Transverse colon (tissue), 4 donors: ENCODE results near the gene GMCL1. TPM values are rescaled to one million over a fixed set of nuclear protein-coding genes. Genes with fewer than 3 reads are reported as not detected.

Source experiments
- DNase-seq: peaks from one replicate; pipeline ENCODE4 v3.0.0-alpha.2; 2019
- H3K27ac ChIP-seq, 4 donors: fragments of 200-600 bp; sonication (generic); 2 replicates each; pipeline ENCODE4 v1.5.1; 2016 to 2018; ENCODE audit warnings: inconsistent platforms in 4 of 4
- H3K27me3 ChIP-seq: fragments of 200-600 bp; sonication (generic); 2 replicates; pipeline ENCODE4 v1.5.1; 2017; ENCODE audit warnings: inconsistent platforms
- H3K36me3 ChIP-seq, 4 donors: fragments of 200-600 bp; sonication (generic); 2 replicates each; pipeline ENCODE4 v1.5.1; 2017 to 2019; ENCODE audit warnings: inconsistent platforms in 4 of 4
- H3K4me1 ChIP-seq, 4 donors: fragments of 200-600 bp; sonication (generic); 2 replicates each; pipeline ENCODE4 v1.5.1; 2017 to 2020; ENCODE audit warnings: inconsistent platforms in 4 of 4
- H3K4me3 ChIP-seq, 4 donors: fragments of 200-600 bp; sonication (generic); 1 replicate in 1 of 4; 2 replicates in 3 of 4; pipeline versions ENCODE4 v1.5.1 to v1.6.1; 2017 to 2019; ENCODE audit warnings: inconsistent platforms in 4 of 4
- H3K9me3 ChIP-seq, 2 donors: fragments of 200-600 bp; sonication (generic); 2 replicates each; pipeline ENCODE4 v1.5.1; 2017 to 2019; ENCODE audit warnings: inconsistent platforms in 2 of 2
- CTCF ChIP-seq, 5 experiments: fragments of 200-600 bp in 3 of 5; fragments of 450-650 bp in 2 of 5; sonication (generic) in 3 of 5; IDR thresholded peaks; 1 replicate in 2 of 5; 2 replicates in 3 of 5; pipeline ENCODE4 v1.5.1; 2016 to 2017; ENCODE audit warnings: antibody characterized with exemption in 5 of 5, inconsistent platforms in 3 of 5, mild to moderate bottlenecking in 2 of 5, moderate library complexity in 1 of 5
- EP300 ChIP-seq: sonication (generic); formaldehyde crosslinking; IDR thresholded peaks from one replicate; pipeline ENCODE4 v1.6.1; 2017; ENCODE audit warnings: antibody characterized with exemption, low read depth
- POLR2A ChIP-seq: fragments of 450-650 bp; IDR thresholded peaks from one replicate; pipeline ENCODE4 v1.6.1; 2016; ENCODE audit warnings: antibody characterized with exemption, mild to moderate bottlenecking, moderate library complexity
- POLR2AphosphoS5 ChIP-seq, 3 donors: sonication (generic); formaldehyde crosslinking; IDR thresholded peaks; one replicate each; pipeline ENCODE4 v1.6.1; 2016; ENCODE audit warnings: antibody characterized with exemption in 3 of 3
- WGBS, 2 donors: methylation state at CpG; one replicate each; pipeline ENCODE4 v1.1.5; 2018; ENCODE audit warnings: low coverage in 1 of 2; 5-methylcytosine and 5-hydroxymethylcytosine counted together
- in situ Hi-C, 4 donors: fragments of 200-750 bp; cut with MboI; loops; one replicate each; pipeline versions ENCODE4 v1.15.0 to v1.15.1; 2017; ENCODE audit warnings: low sequenced_read_pairs in 3 of 4, low pct_ligation_motif_present in 1 of 4, low pct_unique_long_range_greater_than_20kb in 1 of 4
- intact Hi-C: fragments of 100-400 bp; cut with DNase I; formaldehyde crosslinking; loops from one replicate; pipeline ENCODE4 v1.15.1; 2023; ENCODE audit warnings: low total_unique reads
- total RNA-seq, 4 donors: library from RNA; depleted of rRNA; stranded (reverse); fragments of >200 nt; gene quantifications; one replicate each; pipeline ENCODE4 v1.1.0, GENCODE V29; 2016

Gene GMCL1
- total RNA-seq, 4 donors from 2014 or later = 5.0 to 82.3 (median 20.9) TPM

- Histone ChIP-seq H3K4me3 (no peak overlapping the region), H3K27me3 (no peaks in the 10 kb centered on the region), H3K27ac (no peak overlapping the region), H3K36me3 (peaks cover 0 to 5% (median 0%) of the 10 kb centered on the region in 4 donors), H3K4me1 (peaks cover 7 to 40% (median 29%) of the 10 kb centered on the region in 4 donors), H3K9me3 (no peaks in the 10 kb centered on the region)
- no peak for DNase-seq
- intact Hi-C loops (no loop called here), in situ Hi-C loops (no loop called here)
- TF ChIP-seq CTCF (IDR thresholded peaks at IDR 0.05) (no peak), POLR2AphosphoS5 (IDR thresholded peaks at IDR 0.05) (no peak), EP300 (no peak), POLR2A (no peak)
- 92 to 94% methylated on average over 5 of the region's 5 CpGs for WGBS, 2 donors
Observed at GRCh38 chr2:69784228-69784627, 45.2 kb upstream of the GMCL1 start.

GRCh38 chr2:69785358-69785757 is 44.1 kb upstream of the GMCL1 start:
- no peak overlapping the region for H3K4me3 ChIP-seq
- H3K4me1 ChIP-seq = peaks cover 7 to 40% (median 29%) of the 10 kb centered on the region in 4 donors
- DNase-seq = no peak
- no peaks in the 10 kb centered on the region for H3K27me3 ChIP-seq
- peaks cover 0 to 5% (median 0%) of the 10 kb centered on the region in 4 donors for H3K36me3 ChIP-seq
- TF ChIP-seq CTCF (IDR thresholded peaks at IDR 0.05) (no peak), POLR2A (no peak), EP300 (no peak), POLR2AphosphoS5 (IDR thresholded peaks at IDR 0.05) (no peak)
- intact Hi-C loops = no loop called here
- no peak overlapping the region for H3K27ac ChIP-seq
- in situ Hi-C loops = no loop called here
- H3K9me3 ChIP-seq = no peaks in the 10 kb centered on the region
- 94 to 95% methylated on average over 2 of the region's 2 CpGs for WGBS, 2 donors

GRCh38 chr2:69786052-69786560 is 43.4 kb upstream of the GMCL1 start:
- Histone ChIP-seq H3K36me3 (peaks cover 0 to 5% (median 0%) of the 10 kb centered on the region in 4 donors), H3K27ac (no peak overlapping the region), H3K27me3 (no peaks in the 10 kb centered on the region), H3K4me1 (peaks cover 4 to 40% (median 24%) of the 10 kb centered on the region in 4 donors), H3K9me3 (no peaks in the 10 kb centered on the region), H3K4me3 (no peak overlapping the region)
- TF ChIP-seq CTCF (IDR thresholded peaks at IDR 0.05) = no peak
- TF ChIP-seq EP300 = no peak
- TF ChIP-seq POLR2A = no peak
- TF ChIP-seq POLR2AphosphoS5 (IDR thresholded peaks at IDR 0.05) = no peak
- WGBS, 2 donors = 82 to 90% methylated on average over 3 to 4 of the region's 4 CpGs
- in situ Hi-C loops (no loop called here), intact Hi-C loops (no loop called here)
- DNase-seq = no peak

GRCh38 chr2:69789175-69789721 is 40.2 kb upstream of the GMCL1 start:
- no peaks in the 10 kb centered on the region for H3K27me3 ChIP-seq
- DNase-seq = no peak
- intact Hi-C loops (no loop called here), in situ Hi-C loops (no loop called here)
- no peaks in the 10 kb centered on the region for H3K9me3 ChIP-seq
- TF ChIP-seq POLR2AphosphoS5 (IDR thresholded peaks at IDR 0.05) (no peak), EP300 (no peak), POLR2A (no peak), CTCF (IDR thresholded peaks at IDR 0.05) (no peak)
- H3K4me3 ChIP-seq = no peak overlapping the region
- peaks cover 0 to 5% (median 2%) of the 10 kb centered on the region in 4 donors for H3K36me3 ChIP-seq
- H3K4me1 ChIP-seq = peaks cover 0 to 20% (median 14%) of the 10 kb centered on the region in 4 donors
- H3K27ac ChIP-seq = peak overlapping the region; percentile 62 to 78 (median 72)
- WGBS, 2 donors = 50 to 57% methylated on average over 1 to 7 of the region's 7 CpGs
